ENCODE measurements around the gene ADAMTS13.
"Not testable (repeated sequence)": the region's sequence is repeated elsewhere in the genome, so short reads cannot be mapped to it uniquely, and the experiment has no call there.

Gene ADAMTS13

DNA sequence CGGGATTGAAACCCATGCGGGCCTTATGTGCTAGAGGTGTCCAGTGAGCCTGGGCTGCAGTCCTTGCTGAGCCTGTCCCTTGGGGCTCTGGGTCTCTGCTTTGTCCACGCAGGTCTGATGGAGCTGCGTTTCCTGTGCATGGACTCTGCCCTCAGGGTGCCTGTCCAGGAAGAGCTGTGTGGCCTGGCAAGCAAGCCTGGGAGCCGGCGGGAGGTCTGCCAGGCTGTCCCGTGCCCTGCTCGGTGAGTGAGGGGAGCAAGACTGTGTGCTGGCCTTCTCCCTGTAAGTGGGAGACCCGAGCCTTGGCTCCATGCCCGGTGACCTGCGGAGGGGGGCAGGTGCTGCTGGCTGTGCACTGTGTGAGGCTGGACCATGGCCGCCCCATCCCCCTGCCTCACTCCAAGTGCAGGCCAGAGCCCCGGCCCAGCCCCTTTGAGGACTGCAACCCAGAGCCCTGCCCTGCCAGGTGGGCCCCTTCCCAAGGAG, 26.4 kb downstream of the ADAMTS13 start:
- Histone ChIP-seq H3K9me3 (ENCODE audit: control insufficient read depth in 5 of 5, low read length in 5 of 5) (no peaks in the 10 kb centered on the region), H3K4me1 (ENCODE audit: control insufficient read depth in 5 of 5, insufficient read depth in 5 of 5, low read length in 5 of 5) (no peaks in the 10 kb centered on the region), H3K27me3 (ENCODE audit: control insufficient read depth in 5 of 5, insufficient read depth in 4 of 5, low read length in 5 of 5) (no peaks in the 10 kb centered on the region), H3K27ac (ENCODE audit: low read depth, low read length) (no peak overlapping the region), H3K36me3 (ENCODE audit: control insufficient read depth in 5 of 5, insufficient read depth in 5 of 5, low read length in 5 of 5) (no peaks in the 10 kb centered on the region), H3K4me3 (ENCODE audit: low read depth in 1 of 5, low read length in 5 of 5) (no peak overlapping the region), H3K9ac (ENCODE audit: low read length in 5 of 5) (no peak overlapping the region)

DNA sequence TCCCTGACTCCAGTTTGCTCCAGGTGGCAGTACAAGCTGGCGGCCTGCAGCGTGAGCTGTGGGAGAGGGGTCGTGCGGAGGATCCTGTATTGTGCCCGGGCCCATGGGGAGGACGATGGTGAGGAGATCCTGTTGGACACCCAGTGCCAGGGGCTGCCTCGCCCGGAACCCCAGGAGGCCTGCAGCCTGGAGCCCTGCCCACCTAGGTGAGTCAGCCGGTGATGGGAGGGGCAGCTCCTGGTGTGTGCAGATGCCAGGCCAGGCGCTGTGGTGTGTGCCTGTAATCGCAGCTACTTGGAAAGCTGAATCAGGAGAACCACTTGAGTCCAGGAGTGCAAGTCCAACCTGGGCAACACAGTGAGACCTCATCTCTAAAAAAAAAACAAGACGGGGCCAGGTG, 27.6 kb downstream of the ADAMTS13 start:
- H3K4me3 ChIP-seq (ENCODE audit: low read depth in 1 of 5, low read length in 5 of 5): no peak overlapping the region
- no peaks in the 10 kb centered on the region for H3K27me3 ChIP-seq (ENCODE audit: control insufficient read depth in 5 of 5, insufficient read depth in 4 of 5, low read length in 5 of 5)

GRCh38 chr9:133451865-133452264, 29.7 kb downstream of the ADAMTS13 start:
- not testable (repeated sequence) for H3K4me3 ChIP-seq (ENCODE audit: low read depth in 1 of 5, low read length in 5 of 5); H3K27ac ChIP-seq (ENCODE audit: low read depth, low read length); H3K4me1 ChIP-seq (ENCODE audit: control insufficient read depth in 5 of 5, insufficient read depth in 5 of 5, low read length in 5 of 5); H3K9me3 ChIP-seq (ENCODE audit: control insufficient read depth in 5 of 5, low read length in 5 of 5); H3K36me3 ChIP-seq (ENCODE audit: control insufficient read depth in 5 of 5, insufficient read depth in 5 of 5, low read length in 5 of 5); H3K9ac ChIP-seq (ENCODE audit: low read length in 5 of 5); H3K27me3 ChIP-seq (ENCODE audit: control insufficient read depth in 5 of 5, insufficient read depth in 4 of 5, low read length in 5 of 5)

More for the DNA sequence above, 27.6 kb downstream of the ADAMTS13 start:
- Histone ChIP-seq H3K4me1 (ENCODE audit: control insufficient read depth in 5 of 5, insufficient read depth in 5 of 5, low read length in 5 of 5) (no peaks in the 10 kb centered on the region), H3K9ac (ENCODE audit: low read length in 5 of 5) (peak overlapping the region in 1 of 5 donors; percentile 23), H3K36me3 (ENCODE audit: control insufficient read depth in 5 of 5, insufficient read depth in 5 of 5, low read length in 5 of 5) (no peaks in the 10 kb centered on the region), H3K9me3 (ENCODE audit: control insufficient read depth in 5 of 5, low read length in 5 of 5) (no peaks in the 10 kb centered on the region), H3K27ac (ENCODE audit: low read depth, low read length) (no peak overlapping the region)

- no peaks in the 10 kb centered on the region for H3K9me3 ChIP-seq (ENCODE audit: control insufficient read depth in 5 of 5, low read length in 5 of 5)
- no peaks in the 10 kb centered on the region for H3K36me3 ChIP-seq (ENCODE audit: control insufficient read depth in 5 of 5, insufficient read depth in 5 of 5, low read length in 5 of 5)
- H3K4me3 ChIP-seq (ENCODE audit: low read depth in 1 of 5, low read length in 5 of 5): no peak overlapping the region
- H3K4me1 ChIP-seq (ENCODE audit: control insufficient read depth in 5 of 5, insufficient read depth in 5 of 5, low read length in 5 of 5): no peaks in the 10 kb centered on the region
- no peak overlapping the region for H3K27ac ChIP-seq (ENCODE audit: low read depth, low read length)
- H3K27me3 ChIP-seq (ENCODE audit: control insufficient read depth in 5 of 5, insufficient read depth in 4 of 5, low read length in 5 of 5): peaks cover 0 to 2% (median 0%) of the 10 kb centered on the region in 5 donors
- no peak overlapping the region for H3K9ac ChIP-seq (ENCODE audit: low read length in 5 of 5)
Measured at GRCh38 chr9:133452562-133452961, 30.4 kb downstream of the ADAMTS13 start.

DNA sequence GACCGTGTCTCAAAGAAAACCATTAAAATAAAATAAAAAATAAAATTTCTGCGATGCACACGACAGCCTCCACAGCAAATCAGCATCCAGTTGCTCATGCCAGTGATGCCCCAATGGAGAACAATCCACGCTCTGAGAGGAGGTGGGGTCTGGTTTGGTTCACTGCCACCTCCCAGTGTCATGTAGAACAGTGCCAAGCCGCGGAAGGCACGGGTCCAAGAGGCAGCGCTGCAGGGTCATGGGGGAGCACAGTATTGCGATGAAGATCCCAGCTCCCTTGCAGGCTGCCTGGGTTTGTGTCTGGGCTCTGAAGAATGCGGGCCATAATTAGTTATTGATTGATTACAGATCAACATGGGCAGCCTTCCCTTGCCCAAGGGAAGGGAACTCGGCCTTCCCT, 31.5 kb downstream of the ADAMTS13 start:
- H3K36me3 ChIP-seq (ENCODE audit: control insufficient read depth in 5 of 5, insufficient read depth in 5 of 5, low read length in 5 of 5): no peaks in the 10 kb centered on the region
- no peak overlapping the region for H3K9ac ChIP-seq (ENCODE audit: low read length in 5 of 5)
- no peaks in the 10 kb centered on the region for H3K4me1 ChIP-seq (ENCODE audit: control insufficient read depth in 5 of 5, insufficient read depth in 5 of 5, low read length in 5 of 5)
- peaks cover 0 to 3% (median 0%) of the 10 kb centered on the region in 5 donors for H3K27me3 ChIP-seq (ENCODE audit: control insufficient read depth in 5 of 5, insufficient read depth in 4 of 5, low read length in 5 of 5)
- no peak overlapping the region for H3K27ac ChIP-seq (ENCODE audit: low read depth, low read length)
- no peak overlapping the region for H3K4me3 ChIP-seq (ENCODE audit: low read depth in 1 of 5, low read length in 5 of 5)
- H3K9me3 ChIP-seq (ENCODE audit: control insufficient read depth in 5 of 5, low read length in 5 of 5): no peaks in the 10 kb centered on the region

DNA sequence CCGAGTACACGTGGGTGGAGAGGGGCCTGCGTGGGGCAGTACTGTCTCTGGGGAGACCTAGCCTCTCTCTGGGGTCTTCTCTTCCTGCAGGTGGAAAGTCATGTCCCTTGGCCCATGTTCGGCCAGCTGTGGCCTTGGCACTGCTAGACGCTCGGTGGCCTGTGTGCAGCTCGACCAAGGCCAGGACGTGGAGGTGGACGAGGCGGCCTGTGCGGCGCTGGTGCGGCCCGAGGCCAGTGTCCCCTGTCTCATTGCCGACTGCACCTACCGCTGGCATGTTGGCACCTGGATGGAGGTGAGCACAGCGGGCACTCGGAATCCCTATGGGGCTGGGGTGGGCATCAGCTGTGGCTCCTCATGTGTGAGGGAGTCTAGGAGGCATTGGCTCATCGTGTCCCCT, 32.2 kb downstream of the ADAMTS13 start:
- Histone ChIP-seq H3K4me3 (ENCODE audit: low read depth in 1 of 5, low read length in 5 of 5) (no peak overlapping the region), H3K27me3 (ENCODE audit: control insufficient read depth in 5 of 5, insufficient read depth in 4 of 5, low read length in 5 of 5) (peaks cover 0 to 3% (median 0%) of the 10 kb centered on the region in 5 donors), H3K27ac (ENCODE audit: low read depth, low read length) (no peak overlapping the region), H3K36me3 (ENCODE audit: control insufficient read depth in 5 of 5, insufficient read depth in 5 of 5, low read length in 5 of 5) (no peaks in the 10 kb centered on the region), H3K9me3 (ENCODE audit: control insufficient read depth in 5 of 5, low read length in 5 of 5) (no peaks in the 10 kb centered on the region), H3K4me1 (ENCODE audit: control insufficient read depth in 5 of 5, insufficient read depth in 5 of 5, low read length in 5 of 5) (peaks cover 0 to 6% (median 5%) of the 10 kb centered on the region in 5 donors), H3K9ac (ENCODE audit: low read length in 5 of 5) (no peak overlapping the region)

GRCh38 chr9:133454943-133455673, 32.9 kb downstream of the ADAMTS13 start:
- no peaks in the 10 kb centered on the region for H3K9me3 ChIP-seq (ENCODE audit: control insufficient read depth in 5 of 5, low read length in 5 of 5)
- no peak overlapping the region for H3K27ac ChIP-seq (ENCODE audit: low read depth, low read length)
- peaks cover 0 to 3% (median 0%) of the 10 kb centered on the region in 5 donors for H3K27me3 ChIP-seq (ENCODE audit: control insufficient read depth in 5 of 5, insufficient read depth in 4 of 5, low read length in 5 of 5)
- no peaks in the 10 kb centered on the region for H3K36me3 ChIP-seq (ENCODE audit: control insufficient read depth in 5 of 5, insufficient read depth in 5 of 5, low read length in 5 of 5)
- no peak overlapping the region for H3K9ac ChIP-seq (ENCODE audit: low read length in 5 of 5)
- H3K4me1 ChIP-seq (ENCODE audit: control insufficient read depth in 5 of 5, insufficient read depth in 5 of 5, low read length in 5 of 5): peaks cover 0 to 7% (median 6%) of the 10 kb centered on the region in 5 donors
- no peak overlapping the region for H3K4me3 ChIP-seq (ENCODE audit: low read depth in 1 of 5, low read length in 5 of 5)

GRCh38 chr9:133455936-133456335, 33.8 kb downstream of the ADAMTS13 start:
- Histone ChIP-seq H3K27me3 (ENCODE audit: control insufficient read depth in 5 of 5, insufficient read depth in 4 of 5, low read length in 5 of 5) (peaks cover 0 to 3% (median 0%) of the 10 kb centered on the region in 5 donors), H3K4me1 (ENCODE audit: control insufficient read depth in 5 of 5, insufficient read depth in 5 of 5, low read length in 5 of 5) (peaks cover 0 to 14% (median 12%) of the 10 kb centered on the region in 5 donors), H3K9me3 (ENCODE audit: control insufficient read depth in 5 of 5, low read length in 5 of 5) (no peaks in the 10 kb centered on the region), H3K9ac (ENCODE audit: low read length in 5 of 5) (no peak overlapping the region), H3K4me3 (ENCODE audit: low read depth in 1 of 5, low read length in 5 of 5) (no peak overlapping the region), H3K36me3 (ENCODE audit: control insufficient read depth in 5 of 5, insufficient read depth in 5 of 5, low read length in 5 of 5) (no peaks in the 10 kb centered on the region), H3K27ac (ENCODE audit: low read depth, low read length) (no peak overlapping the region)

DNA sequence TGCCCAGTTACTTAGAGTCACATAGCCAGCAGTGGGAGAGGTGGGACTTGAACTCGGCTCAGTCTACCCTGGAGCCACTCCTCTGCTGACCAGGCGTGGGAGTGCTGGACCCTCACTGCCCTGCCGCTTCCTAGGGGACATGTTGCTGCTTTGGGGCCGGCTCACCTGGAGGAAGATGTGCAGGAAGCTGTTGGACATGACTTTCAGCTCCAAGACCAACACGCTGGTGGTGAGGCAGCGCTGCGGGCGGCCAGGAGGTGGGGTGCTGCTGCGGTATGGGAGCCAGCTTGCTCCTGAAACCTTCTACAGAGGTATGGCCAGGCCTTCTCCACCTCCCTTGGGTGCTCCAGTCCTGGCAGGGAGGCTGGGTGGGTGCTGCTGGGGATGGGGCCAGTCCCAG, 34.2 kb downstream of the ADAMTS13 start:
- no peaks in the 10 kb centered on the region for H3K36me3 ChIP-seq (ENCODE audit: control insufficient read depth in 5 of 5, insufficient read depth in 5 of 5, low read length in 5 of 5)
- H3K4me3 ChIP-seq (ENCODE audit: low read depth in 1 of 5, low read length in 5 of 5): no peak overlapping the region

DNA sequence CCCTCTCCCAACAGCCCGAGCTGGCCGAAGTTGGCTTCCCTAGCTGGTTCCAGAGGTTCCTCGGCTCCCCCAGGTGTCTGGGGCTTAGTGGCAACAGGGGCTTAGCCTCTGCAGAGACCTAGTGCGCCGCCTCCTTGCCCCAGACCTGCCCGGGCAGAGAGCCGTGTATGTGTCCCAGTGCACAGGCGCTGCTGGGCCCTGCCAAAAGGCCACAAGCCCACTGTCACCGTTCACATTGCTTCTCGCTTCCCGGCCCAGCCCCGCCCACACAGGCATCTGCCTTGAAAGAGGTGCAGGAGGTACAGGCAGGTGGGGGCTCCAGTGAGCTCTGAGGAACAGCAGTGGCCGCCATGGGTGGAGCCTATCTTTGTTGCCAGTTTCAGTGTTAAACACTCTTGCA, 35.1 kb downstream of the ADAMTS13 start:
- no peak overlapping the region for H3K4me3 ChIP-seq (ENCODE audit: low read depth in 1 of 5, low read length in 5 of 5)
- peaks cover 0 to 3% (median 0%) of the 10 kb centered on the region in 5 donors for H3K27me3 ChIP-seq (ENCODE audit: control insufficient read depth in 5 of 5, insufficient read depth in 4 of 5, low read length in 5 of 5)
- H3K9me3 ChIP-seq (ENCODE audit: control insufficient read depth in 5 of 5, low read length in 5 of 5): no peaks in the 10 kb centered on the region
- H3K9ac ChIP-seq (ENCODE audit: low read length in 5 of 5): no peak overlapping the region
- H3K36me3 ChIP-seq (ENCODE audit: control insufficient read depth in 5 of 5, insufficient read depth in 5 of 5, low read length in 5 of 5): no peaks in the 10 kb centered on the region
- H3K4me1 ChIP-seq (ENCODE audit: control insufficient read depth in 5 of 5, insufficient read depth in 5 of 5, low read length in 5 of 5): peaks cover 0 to 15% (median 12%) of the 10 kb centered on the region in 5 donors
- H3K27ac ChIP-seq (ENCODE audit: low read depth, low read length): no peak overlapping the region

More for the DNA sequence above, 34.2 kb downstream of the ADAMTS13 start:
- no peaks in the 10 kb centered on the region for H3K9me3 ChIP-seq (ENCODE audit: control insufficient read depth in 5 of 5, low read length in 5 of 5)
- no peak overlapping the region for H3K27ac ChIP-seq (ENCODE audit: low read depth, low read length)
- no peak overlapping the region for H3K9ac ChIP-seq (ENCODE audit: low read length in 5 of 5)
- H3K4me1 ChIP-seq (ENCODE audit: control insufficient read depth in 5 of 5, insufficient read depth in 5 of 5, low read length in 5 of 5): peaks cover 0 to 15% (median 12%) of the 10 kb centered on the region in 5 donors
- peaks cover 0 to 3% (median 0%) of the 10 kb centered on the region in 5 donors for H3K27me3 ChIP-seq (ENCODE audit: control insufficient read depth in 5 of 5, insufficient read depth in 4 of 5, low read length in 5 of 5)
